Measurements from ENCODE around the gene MPND.

Gene MPND

DNA sequence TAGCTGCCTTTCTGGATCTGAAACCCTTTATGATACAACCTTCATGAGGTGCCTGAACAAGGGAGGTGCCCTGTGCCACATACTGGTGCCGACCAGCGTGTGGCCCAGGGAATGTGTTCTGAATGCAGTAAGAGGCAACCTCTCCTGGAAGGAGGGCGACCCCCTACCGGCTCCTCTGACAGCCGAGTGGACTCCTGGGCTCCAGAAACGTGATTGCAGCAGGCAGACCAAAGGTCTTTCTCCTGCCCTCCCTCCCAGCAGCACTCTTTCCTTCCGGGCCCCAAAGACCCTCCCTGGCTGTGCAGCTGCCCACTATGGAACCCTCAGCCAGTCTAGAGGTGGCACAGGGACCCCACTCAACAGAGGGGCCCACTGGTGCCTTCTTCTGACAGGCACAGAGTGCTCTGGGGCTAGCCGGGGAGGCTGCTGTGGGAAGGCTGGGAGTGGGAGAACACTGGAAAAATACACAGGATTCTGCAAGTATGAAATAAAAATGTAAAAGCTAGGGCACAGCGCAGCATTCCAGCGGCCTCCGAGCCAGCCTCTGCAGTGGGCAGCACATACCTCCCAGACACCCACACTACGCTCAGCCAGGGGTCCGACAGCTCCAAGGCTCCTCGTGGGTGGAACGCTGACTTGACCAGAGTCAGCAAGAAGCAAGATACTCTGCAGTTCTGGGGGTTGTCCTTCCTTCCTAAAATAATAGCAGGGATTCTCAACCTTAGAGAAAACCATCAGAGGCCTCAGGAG, 42.1 kb downstream of the MPND start:
- DNase-seq, result no peak

DNA sequence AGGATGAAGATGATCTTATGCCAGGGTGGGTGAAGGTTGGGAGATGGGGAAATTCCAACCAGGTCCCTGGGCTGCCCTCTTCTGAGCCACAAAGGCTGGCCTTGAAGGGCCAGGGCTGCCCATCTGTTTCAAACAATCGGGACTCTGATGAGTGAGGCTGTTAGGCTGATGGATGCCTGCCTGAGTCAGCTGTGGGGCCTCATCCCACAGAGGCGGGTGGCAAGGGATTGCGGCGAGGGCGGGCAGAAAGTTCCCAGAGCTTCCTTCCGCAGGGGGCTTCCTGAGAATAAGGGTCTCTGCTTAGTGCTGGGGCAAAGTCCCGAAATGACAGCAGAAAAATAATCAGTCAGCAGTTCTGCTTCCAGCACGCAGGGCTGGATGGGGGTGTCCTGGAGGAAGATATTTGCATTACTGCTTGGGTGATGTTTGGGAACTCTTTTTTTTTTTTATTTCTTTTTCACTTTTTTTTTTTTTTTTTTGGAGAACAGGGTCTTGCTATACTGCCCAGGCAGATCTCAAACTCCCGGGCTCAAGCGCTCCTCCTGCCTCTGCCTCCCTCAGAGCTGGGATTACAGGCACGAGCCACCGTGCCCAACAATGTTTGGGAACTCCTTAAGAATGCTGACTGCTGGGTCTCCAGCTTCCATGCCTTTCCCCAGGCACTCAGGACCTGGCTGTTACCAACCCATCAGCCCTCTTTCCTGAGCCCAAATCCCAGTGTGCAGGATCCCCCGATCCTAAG, 42.9 kb downstream of the MPND start:
- DNase-seq, result no peak

- no peak for DNase-seq
These were observed 45.1 kb downstream of the MPND start for GRCh38 chr19:4388337-4389063.

- DNase-seq, result no peak
These were observed 45.7 kb downstream of the MPND start for GRCh38 chr19:4389064-4389375.

DNA sequence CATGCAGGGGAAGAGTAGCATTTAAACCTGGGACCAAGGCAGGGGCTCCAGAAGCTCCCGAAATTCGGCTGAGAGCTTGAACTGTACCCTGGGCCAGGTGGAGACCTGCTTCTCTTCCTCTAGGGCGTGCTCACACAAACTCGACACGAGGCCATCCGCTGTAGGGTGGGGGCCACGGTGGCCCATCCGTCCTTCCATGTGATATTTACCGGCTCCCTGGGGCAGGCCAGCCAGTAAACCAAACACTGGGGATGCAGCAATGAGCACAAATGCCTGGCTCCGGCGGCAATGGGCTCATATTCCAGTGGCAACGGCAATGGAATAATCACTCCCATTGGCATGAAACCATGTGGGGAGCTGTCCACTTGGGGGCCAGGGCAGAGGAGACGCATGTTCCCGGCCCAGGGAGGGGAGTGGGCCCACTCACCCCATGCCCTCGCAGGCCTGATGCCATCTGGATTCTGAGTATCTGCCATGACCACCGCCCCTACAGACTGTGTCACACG, 46.2 kb downstream of the MPND start:
- DNase-seq, result no peak

GRCh38 chr19:4390017-4390566, 46.7 kb downstream of the MPND start:
- DNase-seq, result no peak

DNA sequence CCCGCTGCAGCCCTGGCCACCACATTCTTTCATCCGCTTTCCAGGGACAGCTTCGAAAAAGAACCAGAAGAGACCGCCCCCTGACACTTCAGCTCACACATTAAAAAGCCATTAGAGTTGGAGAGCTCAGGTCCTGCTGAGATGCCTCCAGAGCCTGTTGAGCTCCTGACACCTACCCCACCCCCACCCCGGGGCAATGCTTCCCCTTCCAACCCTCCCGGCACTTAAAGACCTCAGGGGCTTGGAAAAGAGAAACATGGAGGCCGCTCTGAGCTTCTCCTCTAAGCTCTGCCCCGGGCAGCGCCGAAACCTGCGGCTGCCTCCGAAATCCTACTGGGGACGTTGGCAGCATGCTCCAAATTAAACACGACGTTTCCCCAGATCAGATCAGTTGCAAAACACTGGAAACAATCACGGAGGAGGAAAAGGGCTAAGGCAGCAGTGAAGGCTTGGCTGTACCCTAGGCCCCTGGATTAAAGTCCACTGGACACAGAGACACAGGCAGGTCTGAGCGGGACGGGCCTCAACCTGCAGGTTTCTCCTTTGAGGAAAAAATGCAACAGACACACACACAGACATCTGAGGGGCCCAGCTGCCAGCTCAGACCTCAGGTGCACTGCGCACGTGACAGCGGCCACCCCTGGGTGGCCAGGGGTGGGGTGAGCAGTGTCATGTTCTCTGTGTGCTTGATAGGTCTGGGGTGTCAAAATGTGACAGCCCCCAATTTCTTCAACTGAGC, 47.4 kb downstream of the MPND start:
- no peak for DNase-seq

GRCh38 chr19:4391306-4391693, 47.9 kb downstream of the MPND start:
- no peak for DNase-seq

DNA sequence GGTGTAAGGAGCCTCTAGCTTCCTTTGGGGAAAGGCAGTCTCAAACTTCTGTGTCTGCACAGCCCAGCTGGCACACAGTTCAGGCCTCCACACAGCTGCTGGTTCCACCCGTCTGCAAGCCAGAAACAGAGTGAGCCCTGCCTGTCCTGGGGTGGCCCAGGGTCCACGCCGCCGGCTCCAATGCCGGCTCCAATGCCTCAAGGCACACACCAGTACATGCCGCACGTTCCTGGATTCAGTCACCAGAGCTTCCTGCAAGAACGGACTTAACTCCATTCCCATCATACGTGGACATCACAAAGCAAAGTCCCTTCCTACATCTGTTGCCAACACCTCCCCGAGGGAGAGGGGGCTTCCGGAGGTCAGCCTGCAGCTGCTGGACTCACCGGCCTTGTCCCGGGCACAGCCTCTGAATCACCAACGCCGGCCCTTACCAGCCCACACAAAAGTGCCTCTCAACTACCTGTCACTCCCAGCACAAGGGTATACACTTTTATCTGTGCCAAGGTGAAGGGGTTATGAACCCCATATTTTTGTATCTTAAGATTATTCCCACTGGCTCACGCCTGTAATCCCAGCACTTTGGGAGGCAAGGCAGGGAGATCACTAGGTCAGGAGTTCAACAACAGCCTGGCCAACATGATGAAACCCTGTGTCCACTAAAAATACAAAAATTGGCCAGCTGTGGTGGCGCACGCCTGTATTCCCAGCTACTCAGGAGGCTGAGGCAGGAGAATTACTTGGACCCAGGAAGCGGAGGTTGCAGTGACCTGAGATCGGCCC, 48.5 kb downstream of the MPND start:
- no peak for DNase-seq

DNA sequence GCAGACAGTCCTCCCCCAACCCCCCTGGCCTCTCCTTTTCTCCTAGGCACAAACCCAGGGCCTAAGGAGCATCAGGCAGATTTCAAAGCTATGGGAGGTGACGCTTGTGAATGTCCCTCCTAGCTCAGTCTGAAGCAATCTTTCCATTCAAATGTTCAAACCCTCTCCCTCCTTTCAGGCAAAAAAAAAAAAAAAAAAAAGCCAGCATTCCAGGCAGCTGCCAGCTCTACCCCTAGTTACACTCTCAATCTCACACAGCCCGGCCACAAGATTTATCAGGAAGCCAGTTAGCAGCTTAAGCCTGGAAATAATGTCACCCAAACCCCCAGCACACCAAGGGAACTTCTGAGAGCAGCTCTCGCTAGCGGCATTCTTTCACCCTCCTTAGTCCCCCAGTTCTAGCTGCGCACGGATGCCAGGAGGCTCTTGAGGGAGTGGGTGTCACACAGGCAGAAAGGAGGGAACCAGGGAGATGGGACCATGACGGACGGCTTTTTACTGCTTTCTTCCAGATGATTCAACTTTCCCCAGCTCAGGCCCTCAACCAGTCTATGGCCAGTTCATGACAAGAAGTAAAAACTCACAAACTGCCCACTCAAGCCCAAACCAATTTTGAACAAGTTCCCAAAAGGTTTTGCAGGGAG, 50.7 kb downstream of the MPND start:
- no peak for DNase-seq

GRCh38 chr19:4396949-4397783, 53.8 kb downstream of the MPND start:
- DNase-seq, result no peak

- peak in 1 of 2 donors; percentile 40 for DNase-seq
These were observed 56.4 kb downstream of the MPND start for GRCh38 chr19:4399812-4400134.

DNA sequence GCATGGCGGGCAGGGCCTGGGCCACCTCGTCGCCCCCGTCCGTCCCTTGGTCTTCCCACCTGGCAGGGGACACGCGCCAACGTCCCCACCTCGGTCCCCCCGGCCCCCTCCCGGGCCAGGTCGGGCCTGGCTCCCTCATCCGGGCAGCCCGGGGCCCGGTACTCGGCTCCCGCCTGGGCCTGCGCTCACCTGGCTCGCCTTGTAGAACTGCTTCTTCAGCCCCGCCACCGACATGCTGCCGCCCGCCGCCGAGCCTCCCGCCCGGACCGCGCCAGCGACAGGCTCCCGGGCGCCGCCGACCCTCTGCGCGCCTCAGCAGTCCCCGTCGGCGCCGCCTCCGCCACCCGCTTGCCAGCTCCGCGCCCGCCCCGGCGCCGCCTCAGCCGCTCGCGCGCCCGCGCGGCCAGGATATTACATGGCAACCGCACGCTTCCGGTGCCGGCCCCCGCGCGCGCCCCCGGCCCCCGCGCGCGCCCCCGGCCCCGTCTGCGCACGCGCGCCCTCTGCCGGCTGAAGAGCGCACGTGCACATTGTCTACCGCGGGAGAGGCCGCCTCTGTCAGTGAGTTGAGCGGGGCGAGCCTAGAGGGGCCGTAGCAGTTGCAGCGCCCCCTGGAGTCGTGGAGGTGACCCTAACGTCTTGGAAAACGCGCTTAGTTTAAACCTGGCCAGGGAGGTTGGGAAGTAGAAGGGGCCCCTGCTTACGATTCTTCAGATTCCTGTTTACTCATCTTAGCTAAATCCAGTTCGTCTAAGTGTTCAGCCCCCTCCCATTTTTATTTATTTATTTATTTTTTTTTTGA, 57.0 kb downstream of the MPND start, which contains the start of gene SH3GL1:
Gene SH3GL1 (minus strand): TSS at position 413 of the 802 bp plus-strand sequence. CDS start 179 bp downstream, at position 234.
- DNase-seq, result peak; percentile 75 to 98

- no peak for DNase-seq
These were observed 58.4 kb downstream of the MPND start for GRCh38 chr19:4401769-4402170.

DNA sequence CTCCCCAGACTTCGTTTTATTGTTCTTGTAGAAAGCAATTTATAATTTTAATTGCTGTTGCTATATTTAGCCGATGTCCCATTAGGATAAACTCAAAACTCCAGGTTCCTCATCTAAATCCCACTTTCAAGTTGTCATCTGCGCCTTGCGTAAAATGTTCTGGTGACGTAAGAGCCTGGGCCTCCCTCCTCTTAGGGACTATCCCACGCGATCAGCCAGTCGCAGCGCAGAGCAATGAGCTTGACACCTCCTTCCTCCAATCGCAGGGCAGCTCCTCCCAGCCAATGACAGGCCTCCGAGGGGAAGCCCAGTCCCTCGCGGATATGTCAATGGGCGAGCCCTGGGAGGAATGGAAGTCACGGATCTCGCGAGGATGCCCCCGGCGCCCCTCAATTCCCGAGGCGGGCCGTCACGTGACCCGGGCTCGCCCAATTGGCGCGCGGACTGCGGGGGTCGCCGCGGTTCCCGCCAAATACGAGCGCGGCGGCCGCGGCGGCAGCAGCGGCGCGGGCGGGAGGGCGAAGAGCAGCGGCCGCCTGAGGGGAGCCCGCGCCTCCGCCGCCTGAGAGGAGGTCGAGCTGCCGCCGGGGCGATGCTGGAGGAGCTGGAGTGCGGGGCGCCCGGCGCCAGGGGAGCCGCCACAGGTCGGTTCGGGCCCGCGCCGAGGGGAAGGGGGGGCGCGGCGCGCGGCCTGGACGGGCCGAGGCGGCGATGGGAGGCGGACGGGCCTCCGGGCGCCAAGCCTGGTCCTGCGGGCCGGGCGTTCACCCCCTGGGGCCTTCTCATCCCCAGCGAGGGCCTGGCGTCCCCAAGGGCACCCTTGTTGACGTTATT, 59.0 kb downstream of the MPND start, which contains the start of gene CHAF1A:
Gene CHAF1A (plus strand): TSS at position 470 of the 834 bp plus-strand sequence. CDS start 123 bp downstream, at position 593.
- DNase-seq, result peak; percentile 99 to 100

- no peak for DNase-seq
These were observed 59.8 kb downstream of the MPND start for GRCh38 chr19:4403005-4403761.

DNA sequence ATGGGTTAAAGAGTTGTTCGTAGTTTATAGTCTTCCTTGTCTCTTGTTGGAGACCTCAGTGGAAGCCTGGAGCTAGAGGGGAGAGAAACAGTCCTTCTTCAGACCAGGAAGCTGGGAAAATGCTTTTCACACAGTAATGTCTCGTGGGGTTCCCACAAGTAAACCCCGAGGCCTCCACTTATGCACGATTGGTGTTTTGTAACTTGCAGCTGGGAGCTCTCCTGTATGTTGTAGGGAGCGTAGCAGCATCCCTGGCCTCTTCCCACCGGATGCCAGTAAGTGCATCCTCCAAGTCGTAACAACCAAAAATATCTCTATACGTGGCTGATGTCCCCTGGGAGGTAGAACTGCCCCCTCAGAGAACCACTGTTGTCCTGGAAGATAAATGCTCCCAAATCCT, 62.6 kb downstream of the MPND start:
- DNase-seq, result no peak

DNA sequence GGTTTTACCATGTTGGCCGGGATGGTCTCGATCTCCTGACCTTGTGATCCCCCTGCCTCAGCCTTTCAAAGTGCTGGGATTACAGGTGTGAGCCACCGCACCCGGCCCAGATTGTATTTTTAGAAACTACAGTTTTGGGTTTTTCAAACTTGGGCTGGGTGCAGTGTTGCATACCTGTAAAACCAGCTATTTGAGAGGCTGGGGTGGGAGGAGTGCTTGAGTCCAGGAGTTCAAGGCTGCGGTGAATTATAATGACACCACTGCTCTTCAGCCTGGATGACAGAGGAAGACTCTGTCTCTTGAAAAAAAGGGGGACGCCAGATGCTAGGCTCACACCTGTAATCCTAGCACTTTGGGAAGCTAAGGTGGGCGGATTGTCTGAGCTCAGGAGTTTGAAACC, 63.3 kb downstream of the MPND start:
- no peak for DNase-seq

Data from inflammatory macrophage treated with lipopolysaccharide for 1 hour (primary cell).